ENCODE data around the gene KIAA1217.

Gene KIAA1217

DNA sequence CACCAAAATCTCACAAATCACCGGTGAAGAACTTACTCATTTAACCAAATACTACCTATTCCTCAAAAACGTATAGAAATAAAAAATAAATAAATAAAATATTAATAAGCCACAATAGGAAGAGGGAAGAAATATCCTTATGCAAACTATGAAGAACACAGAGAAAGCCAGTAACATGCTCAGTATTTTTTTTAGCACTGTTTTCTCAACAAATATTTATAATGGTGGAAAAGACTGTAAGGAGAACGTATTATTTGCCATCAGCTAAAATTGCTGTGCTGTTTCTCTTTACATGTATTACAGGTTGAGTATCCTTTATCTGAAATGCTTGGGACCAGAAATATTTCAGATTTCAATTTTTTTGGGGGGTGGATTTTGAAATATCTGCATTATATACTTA lies 21.0 kb downstream of the KIAA1217 start:
- no peak overlapping the region for H3K27ac ChIP-seq (ENCODE audit: extremely low read depth, low read depth, low read length)
- POLR2A ChIA-PET: no interaction called here
- no peaks in the 10 kb centered on the region for H3K9me3 ChIP-seq (ENCODE audit: control insufficient read depth, insufficient read depth, low read depth, low read length)
- H3K36me3 ChIP-seq (ENCODE audit: control insufficient read depth in 2 of 2, insufficient read depth in 1 of 2, low read length in 2 of 2): no peaks in the 10 kb centered on the region
- CTCF ChIA-PET: no interaction called here
- H3K4me3 ChIP-seq (ENCODE audit: low read depth, low read length): no peak overlapping the region
- no peaks in the 10 kb centered on the region for H3K4me1 ChIP-seq (ENCODE audit: control insufficient read depth, insufficient read depth, low read length)
- TF ChIP-seq, protein P1, sequence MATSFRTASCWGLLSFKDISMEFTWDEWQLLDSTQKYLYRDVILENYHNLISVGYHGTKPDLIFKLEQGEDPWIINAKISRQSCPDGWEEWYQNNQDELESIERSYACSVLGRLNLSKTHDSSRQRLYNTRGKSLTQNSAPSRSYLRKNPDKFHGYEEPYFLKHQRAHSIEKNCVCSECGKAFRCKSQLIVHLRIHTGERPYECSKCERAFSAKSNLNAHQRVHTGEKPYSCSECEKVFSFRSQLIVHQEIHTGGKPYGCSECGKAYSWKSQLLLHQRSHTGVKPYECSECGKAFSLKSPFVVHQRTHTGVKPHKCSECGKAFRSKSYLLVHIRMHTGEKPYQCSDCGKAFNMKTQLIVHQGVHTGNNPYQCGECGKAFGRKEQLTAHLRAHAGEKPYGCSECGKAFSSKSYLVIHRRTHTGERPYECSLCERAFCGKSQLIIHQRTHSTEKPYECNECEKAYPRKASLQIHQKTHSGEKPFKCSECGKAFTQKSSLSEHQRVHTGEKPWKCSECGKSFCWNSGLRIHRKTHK (tag by site-specific recombination; IDR thresholded peaks at IDR 0.05): no peak
- TF ChIP-seq ZBTB48 (tag by site-specific recombination; IDR thresholded peaks at IDR 0.05) (no peak), SP2 (tag by site-specific recombination; IDR thresholded peaks at IDR 0.05) (no peak), ZNF324 (tag by site-specific recombination; IDR thresholded peaks at IDR 0.05) (no peak), ZNF701 (tag by site-specific recombination; IDR thresholded peaks at IDR 0.05) (no peak), ZNF473 (tag by site-specific recombination; IDR thresholded peaks at IDR 0.05) (no peak), ZNF221 (tag by site-specific recombination; IDR thresholded peaks at IDR 0.05; ENCODE audit: borderline replicate concordance) (no peak)
- TF ChIP-seq, protein P2, sequence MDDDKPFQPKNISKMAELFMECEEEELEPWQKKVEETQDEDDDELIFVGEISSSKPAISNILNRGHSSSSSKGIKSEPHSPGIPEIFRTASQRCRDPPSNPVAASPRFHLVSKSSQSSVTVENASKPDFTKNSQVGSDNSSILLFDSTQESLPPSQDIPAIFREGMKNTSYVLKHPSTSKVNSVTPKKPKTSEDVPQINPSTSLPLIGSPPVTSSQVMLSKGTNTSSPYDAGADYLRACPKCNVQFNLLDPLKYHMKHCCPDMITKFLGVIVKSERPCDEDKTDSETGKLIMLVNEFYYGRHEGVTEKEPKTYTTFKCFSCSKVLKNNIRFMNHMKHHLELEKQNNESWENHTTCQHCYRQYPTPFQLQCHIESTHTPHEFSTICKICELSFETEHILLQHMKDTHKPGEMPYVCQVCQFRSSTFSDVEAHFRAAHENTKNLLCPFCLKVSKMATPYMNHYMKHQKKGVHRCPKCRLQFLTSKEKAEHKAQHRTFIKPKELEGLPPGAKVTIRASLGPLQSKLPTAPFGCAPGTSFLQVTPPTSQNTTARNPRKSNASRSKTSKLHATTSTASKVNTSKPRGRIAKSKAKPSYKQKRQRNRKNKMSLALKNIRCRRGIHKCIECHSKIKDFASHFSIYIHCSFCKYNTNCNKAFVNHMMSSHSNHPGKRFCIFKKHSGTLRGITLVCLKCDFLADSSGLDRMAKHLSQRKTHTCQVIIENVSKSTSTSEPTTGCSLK (tag by site-specific recombination; IDR thresholded peaks at IDR 0.05): no peak
- TF ChIP-seq, protein P3, sequence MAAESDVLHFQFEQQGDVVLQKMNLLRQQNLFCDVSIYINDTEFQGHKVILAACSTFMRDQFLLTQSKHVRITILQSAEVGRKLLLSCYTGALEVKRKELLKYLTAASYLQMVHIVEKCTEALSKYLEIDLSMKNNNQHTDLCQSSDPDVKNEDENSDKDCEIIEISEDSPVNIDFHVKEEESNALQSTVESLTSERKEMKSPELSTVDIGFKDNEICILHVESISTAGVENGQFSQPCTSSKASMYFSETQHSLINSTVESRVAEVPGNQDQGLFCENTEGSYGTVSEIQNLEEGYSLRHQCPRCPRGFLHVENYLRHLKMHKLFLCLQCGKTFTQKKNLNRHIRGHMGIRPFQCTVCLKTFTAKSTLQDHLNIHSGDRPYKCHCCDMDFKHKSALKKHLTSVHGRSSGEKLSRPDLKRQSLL (tag by site-specific recombination; IDR thresholded peaks at IDR 0.05): no peak
- TF ChIP-seq, protein P4, sequence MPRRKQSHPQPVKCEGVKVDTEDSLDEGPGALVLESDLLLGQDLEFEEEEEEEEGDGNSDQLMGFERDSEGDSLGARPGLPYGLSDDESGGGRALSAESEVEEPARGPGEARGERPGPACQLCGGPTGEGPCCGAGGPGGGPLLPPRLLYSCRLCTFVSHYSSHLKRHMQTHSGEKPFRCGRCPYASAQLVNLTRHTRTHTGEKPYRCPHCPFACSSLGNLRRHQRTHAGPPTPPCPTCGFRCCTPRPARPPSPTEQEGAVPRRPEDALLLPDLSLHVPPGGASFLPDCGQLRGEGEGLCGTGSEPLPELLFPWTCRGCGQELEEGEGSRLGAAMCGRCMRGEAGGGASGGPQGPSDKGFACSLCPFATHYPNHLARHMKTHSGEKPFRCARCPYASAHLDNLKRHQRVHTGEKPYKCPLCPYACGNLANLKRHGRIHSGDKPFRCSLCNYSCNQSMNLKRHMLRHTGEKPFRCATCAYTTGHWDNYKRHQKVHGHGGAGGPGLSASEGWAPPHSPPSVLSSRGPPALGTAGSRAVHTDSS (tag by site-specific recombination; IDR thresholded peaks at IDR 0.05): no peak

DNA sequence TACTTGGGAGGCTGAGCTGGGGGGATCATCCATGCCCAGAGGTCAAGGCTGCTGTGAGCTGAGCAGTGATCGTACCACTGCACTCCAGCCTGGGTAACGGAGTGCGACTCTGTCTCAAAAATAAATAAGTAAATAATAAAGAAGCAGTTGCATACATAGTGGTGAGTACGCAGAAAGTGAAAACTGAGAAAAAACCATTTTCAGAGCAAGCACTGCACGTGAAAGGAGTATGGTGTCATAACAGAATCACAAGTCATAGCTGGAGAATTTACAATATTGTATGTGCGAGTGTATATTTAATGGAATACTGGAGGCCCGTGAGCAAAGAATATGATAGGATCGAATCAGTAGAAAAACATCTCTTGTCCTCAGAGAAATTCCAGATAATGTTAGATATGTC lies 22.3 kb downstream of the KIAA1217 start:
- ChIA-PET POLR2A (no interaction called here), CTCF (no interaction called here)
- Histone ChIP-seq H3K36me3 (ENCODE audit: control insufficient read depth in 2 of 2, insufficient read depth in 1 of 2, low read length in 2 of 2) (no peaks in the 10 kb centered on the region), H3K9me3 (ENCODE audit: control insufficient read depth, insufficient read depth, low read depth, low read length) (no peaks in the 10 kb centered on the region), H3K4me3 (ENCODE audit: low read depth, low read length) (no peak overlapping the region), H3K4me1 (ENCODE audit: control insufficient read depth, insufficient read depth, low read length) (no peaks in the 10 kb centered on the region), H3K27ac (ENCODE audit: extremely low read depth, low read depth, low read length) (no peak overlapping the region)
- TF ChIP-seq GLIS1 (tag by site-specific recombination; IDR thresholded peaks at IDR 0.05): no peak

DNA sequence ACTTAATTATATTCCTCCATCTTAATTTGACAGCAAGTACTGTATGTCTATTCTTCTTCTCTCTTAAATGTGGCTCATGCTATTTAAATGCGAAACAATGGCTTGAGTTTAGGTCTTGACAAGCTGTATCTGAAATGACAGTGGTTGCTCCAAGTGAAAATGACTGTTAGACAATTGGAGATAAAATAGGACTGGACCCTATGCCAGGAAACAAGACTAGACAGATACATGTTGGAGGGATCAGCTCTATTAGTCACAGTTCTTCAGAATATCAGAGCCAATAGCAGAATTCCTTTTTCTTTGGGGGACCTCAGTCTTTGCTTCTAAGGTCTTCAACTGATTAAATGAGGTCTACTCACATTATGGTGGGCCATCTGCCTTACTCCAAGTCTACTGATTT lies 25.8 kb downstream of the KIAA1217 start:
- Histone ChIP-seq H3K9me3 (ENCODE audit: control insufficient read depth, insufficient read depth, low read depth, low read length) (no peaks in the 10 kb centered on the region), H3K4me1 (ENCODE audit: control insufficient read depth, insufficient read depth, low read length) (peaks cover 10% of the 10 kb centered on the region), H3K4me3 (ENCODE audit: low read depth, low read length) (no peak overlapping the region), H3K36me3 (ENCODE audit: control insufficient read depth in 2 of 2, insufficient read depth in 1 of 2, low read length in 2 of 2) (no peaks in the 10 kb centered on the region), H3K27ac (ENCODE audit: extremely low read depth, low read depth, low read length) (no peak overlapping the region)
- ChIA-PET POLR2A (no interaction called here), CTCF (interaction anchor here (0.7 kb wide), 1 partner anchor 1142 kb away, joined by 3 read pairs; no protein-coding TSS in a partner anchor)
- no peak for TF ChIP-seq YY1 (tag by site-specific recombination; IDR thresholded peaks at IDR 0.05)
- TF ChIP-seq, protein P5, sequence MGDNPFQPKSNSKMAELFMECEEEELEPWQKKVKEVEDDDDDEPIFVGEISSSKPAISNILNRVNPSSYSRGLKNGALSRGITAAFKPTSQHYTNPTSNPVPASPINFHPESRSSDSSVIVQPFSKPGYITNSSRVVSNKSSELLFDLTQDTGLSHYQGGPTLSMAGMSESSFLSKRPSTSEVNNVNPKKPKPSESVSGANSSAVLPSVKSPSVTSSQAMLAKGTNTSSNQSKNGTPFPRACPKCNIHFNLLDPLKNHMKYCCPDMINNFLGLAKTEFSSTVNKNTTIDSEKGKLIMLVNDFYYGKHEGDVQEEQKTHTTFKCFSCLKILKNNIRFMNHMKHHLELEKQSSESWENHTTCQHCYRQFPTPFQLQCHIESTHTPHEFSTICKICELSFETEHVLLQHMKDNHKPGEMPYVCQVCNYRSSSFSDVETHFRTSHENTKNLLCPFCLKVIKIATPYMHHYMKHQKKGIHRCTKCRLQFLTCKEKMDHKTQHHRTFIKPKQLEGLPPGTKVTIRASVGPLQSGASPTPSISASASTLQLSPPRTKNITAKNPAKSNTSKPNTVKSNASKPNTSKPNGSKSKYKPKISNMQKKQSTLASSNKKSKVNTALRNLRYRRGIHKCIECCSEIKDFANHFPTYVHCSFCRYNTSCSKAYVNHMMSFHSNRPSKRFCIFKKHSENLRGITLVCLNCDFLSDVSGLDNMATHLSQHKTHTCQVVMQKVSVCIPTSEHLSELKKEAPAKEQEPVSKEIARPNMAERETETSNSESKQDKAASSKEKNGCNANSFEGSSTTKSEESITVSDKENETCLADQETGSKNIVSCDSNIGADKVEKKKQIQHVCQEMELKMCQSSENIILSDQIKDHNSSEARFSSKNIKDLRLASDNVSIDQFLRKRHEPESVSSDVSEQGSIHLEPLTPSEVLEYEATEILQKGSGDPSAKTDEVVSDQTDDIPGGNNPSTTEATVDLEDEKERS (tag by site-specific recombination; IDR thresholded peaks at IDR 0.05): no peak
- TF ChIP-seq ZNF548 (tag by site-specific recombination; IDR thresholded peaks at IDR 0.05): no peak
- TF ChIP-seq ZNF514 (tag by site-specific recombination; IDR thresholded peaks at IDR 0.05): no peak
- no peak for TF ChIP-seq ZNF510 (tag by site-specific recombination; IDR thresholded peaks at IDR 0.05; ENCODE audit: insufficient replicate concordance)
- no peak for TF ChIP-seq ZNF404 (tag by site-specific recombination; IDR thresholded peaks at IDR 0.05)
- no peak for TF ChIP-seq GLIS1 (tag by site-specific recombination; IDR thresholded peaks at IDR 0.05)
- no peak for TF ChIP-seq ZSCAN30 (tag by site-specific recombination; IDR thresholded peaks at IDR 0.05)
- TF ChIP-seq ZNF23 (tag by site-specific recombination; IDR thresholded peaks at IDR 0.05; ENCODE audit: borderline replicate concordance): no peak
- no peak for TF ChIP-seq ZNF248 (tag by site-specific recombination; IDR thresholded peaks at IDR 0.05)
- TF ChIP-seq, protein P6, sequence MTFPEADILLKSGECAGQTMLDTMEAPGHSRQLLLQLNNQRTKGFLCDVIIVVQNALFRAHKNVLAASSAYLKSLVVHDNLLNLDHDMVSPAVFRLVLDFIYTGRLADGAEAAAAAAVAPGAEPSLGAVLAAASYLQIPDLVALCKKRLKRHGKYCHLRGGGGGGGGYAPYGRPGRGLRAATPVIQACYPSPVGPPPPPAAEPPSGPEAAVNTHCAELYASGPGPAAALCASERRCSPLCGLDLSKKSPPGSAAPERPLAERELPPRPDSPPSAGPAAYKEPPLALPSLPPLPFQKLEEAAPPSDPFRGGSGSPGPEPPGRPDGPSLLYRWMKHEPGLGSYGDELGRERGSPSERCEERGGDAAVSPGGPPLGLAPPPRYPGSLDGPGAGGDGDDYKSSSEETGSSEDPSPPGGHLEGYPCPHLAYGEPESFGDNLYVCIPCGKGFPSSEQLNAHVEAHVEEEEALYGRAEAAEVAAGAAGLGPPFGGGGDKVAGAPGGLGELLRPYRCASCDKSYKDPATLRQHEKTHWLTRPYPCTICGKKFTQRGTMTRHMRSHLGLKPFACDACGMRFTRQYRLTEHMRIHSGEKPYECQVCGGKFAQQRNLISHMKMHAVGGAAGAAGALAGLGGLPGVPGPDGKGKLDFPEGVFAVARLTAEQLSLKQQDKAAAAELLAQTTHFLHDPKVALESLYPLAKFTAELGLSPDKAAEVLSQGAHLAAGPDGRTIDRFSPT (tag by site-specific recombination; IDR thresholded peaks at IDR 0.05): no peak
